Left ventricle myocardium inferior (tissue), 1 donor: Measurements from ENCODE around the gene IGSF9B. TPM values are rescaled to one million over a fixed set of nuclear protein-coding genes. Genes with fewer than 3 reads are reported as not detected.

Experiments used
- DNase-seq: peaks from one replicate; pipeline ENCODE4 v3.0.0-alpha.2; 2020
- H3K27ac ChIP-seq: fragments of 200-600 bp; replicated peaks from 2 replicates; pipeline ENCODE4 v1.8.0; 2021
- H3K27me3 ChIP-seq: fragments of 200-600 bp; 2 replicates; pipeline ENCODE4 v1.8.0; 2021; ENCODE audit warnings: low read depth
- H3K36me3 ChIP-seq: fragments of 200-600 bp; 2 replicates; pipeline ENCODE4 v1.8.0; 2021
- H3K4me1 ChIP-seq: fragments of 200-600 bp; 2 replicates; pipeline ENCODE4 v1.8.0; 2021
- H3K4me3 ChIP-seq: fragments of 200-600 bp; 2 replicates; pipeline ENCODE4 v1.8.0; 2021; ENCODE audit warnings: mild to moderate bottlenecking, moderate library complexity
- H3K9me3 ChIP-seq: fragments of 200-600 bp; replicated peaks from 2 replicates; pipeline ENCODE4 v1.8.0; 2021
- CTCF ChIP-seq: fragments of 200-600 bp; IDR thresholded peaks from 2 replicates; pipeline ENCODE4 v1.8.0; 2021; ENCODE audit warnings: antibody characterized with exemption, mild to moderate bottlenecking, borderline replicate concordance
- intact Hi-C: fragments of 100-400 bp; cut with micrococcal nuclease; formaldehyde crosslinking; loops from one replicate; pipeline ENCODE4 v1.11.0; 2022
- total RNA-seq: library from RNA; stranded (reverse); fragmentation: NEBNext Ultra II Directional; extraction: Animal tissue kit (Norgen Biotek cat#: 25700); gene quantifications from one replicate; pipeline ENCODE4 v1.2.1, GENCODE V29; 2021
- donor health status: DM: no; HTN: yes; CAD: no; lungs with severe emphysema.

Gene IGSF9B
- total RNA-seq, 1 donor from 2014 or later = 44.1 TPM

- Histone ChIP-seq H3K27me3 (no peaks in the 10 kb centered on the region), H3K4me3 (peak overlapping the region; percentile 49), H3K36me3 (peaks cover 24% of the 10 kb centered on the region), H3K27ac (peak overlapping the region; percentile 77), H3K9me3 (no peaks in the 10 kb centered on the region), H3K4me1 (peaks cover 67% of the 10 kb centered on the region)
- no peak for TF ChIP-seq CTCF
- intact Hi-C loops = no loop called here
- peak; percentile 69 for DNase-seq
Observed at GRCh38 chr11:133945087-133945974, 11.4 kb downstream of the IGSF9B start.

- no peaks in the 10 kb centered on the region for H3K27me3 ChIP-seq
- H3K4me1 ChIP-seq = peaks cover 55% of the 10 kb centered on the region
- peak overlapping the region; percentile 77 for H3K27ac ChIP-seq
- no peaks in the 10 kb centered on the region for H3K9me3 ChIP-seq
- no peak overlapping the region for H3K4me3 ChIP-seq
- intact Hi-C loops = no loop called here
- DNase-seq = no peak
- H3K36me3 ChIP-seq = peaks cover 26% of the 10 kb centered on the region
- no peak for TF ChIP-seq CTCF
Observed at GRCh38 chr11:133943950-133944698, 12.6 kb downstream of the IGSF9B start.

- no peak for TF ChIP-seq CTCF
- H3K4me1 ChIP-seq = peaks cover 40% of the 10 kb centered on the region
Observed at GRCh38 chr11:133942577-133942976, 14.2 kb downstream of the IGSF9B start.

GRCh38 chr11:133941546-133941945, 15.2 kb downstream of the IGSF9B start:
- no peak for DNase-seq
- Histone ChIP-seq H3K4me3 (no peak overlapping the region), H3K9me3 (no peaks in the 10 kb centered on the region), H3K27me3 (no peaks in the 10 kb centered on the region), H3K36me3 (peaks cover 51% of the 10 kb centered on the region), H3K4me1 (peaks cover 29% of the 10 kb centered on the region), H3K27ac (no peak overlapping the region)
- intact Hi-C loops = no loop called here
- TF ChIP-seq CTCF = no peak

More at GRCh38 chr11:133942577-133942976, 14.2 kb downstream of the IGSF9B start:
- Histone ChIP-seq H3K9me3 (no peaks in the 10 kb centered on the region), H3K27me3 (no peaks in the 10 kb centered on the region), H3K4me3 (no peak overlapping the region), H3K27ac (no peak overlapping the region), H3K36me3 (peaks cover 40% of the 10 kb centered on the region)
- intact Hi-C loops = no loop called here
- no peak for DNase-seq

GRCh38 chr11:133940034-133940433, 16.7 kb downstream of the IGSF9B start:
- intact Hi-C loops = no loop called here
- no peak for DNase-seq
- Histone ChIP-seq H3K9me3 (no peaks in the 10 kb centered on the region), H3K27me3 (no peaks in the 10 kb centered on the region), H3K27ac (no peak overlapping the region), H3K4me1 (peaks cover 22% of the 10 kb centered on the region), H3K36me3 (peaks cover 65% of the 10 kb centered on the region), H3K4me3 (no peak overlapping the region)
- no peak for TF ChIP-seq CTCF
